Lower leg skin (tissue), 4 donors: ENCODE results near the gene MVK. TPM values are rescaled to one million over a fixed set of nuclear protein-coding genes. Genes with fewer than 3 reads are reported as not detected.

Experiments
- DNase-seq, 2 donors: peaks; one replicate each; pipeline ENCODE4 v3.0.0-alpha.2; 2019; ENCODE audit warnings: low spot score in 2 of 2
- H3K4me3 ChIP-seq: fragments of 200-600 bp; sonication (generic); 2 replicates; pipeline ENCODE4 v1.5.1; 2017; ENCODE audit warnings: mild to moderate bottlenecking, low read depth; ENCODE audit not compliant: poor library complexity, severe bottlenecking
- POLR2A ChIP-seq, 2 donors: fragments of 450-650 bp; IDR thresholded peaks; one replicate each; pipeline ENCODE4 v1.6.1; 2016 to 2017; ENCODE audit warnings: antibody characterized with exemption in 2 of 2, mild to moderate bottlenecking in 1 of 2, moderate library complexity in 1 of 2
- WGBS, 2 donors: methylation state at CpG; one replicate each; pipeline ENCODE4 v1.1.5; 2018; 5-methylcytosine and 5-hydroxymethylcytosine counted together
- intact Hi-C: fragments of 100-400 bp; cut with DNase I; formaldehyde crosslinking; loops from one replicate; pipeline ENCODE4 v1.15.0; 2023; ENCODE audit warnings: low total_unique reads
- total RNA-seq, 4 donors: library from RNA; depleted of rRNA; stranded (reverse); fragments of >200 nt; gene quantifications; one replicate each; pipeline ENCODE4 v1.1.0, GENCODE V29; 2016
- TF ChIP-seq, protein P1 (sequence below), 3 donors: fragments of 450-650 bp; IDR thresholded peaks; one replicate each; pipeline ENCODE4 v1.5.1; 2016; ENCODE audit warnings: antibody characterized with exemption in 3 of 3, mild to moderate bottlenecking in 3 of 3, moderate library complexity in 2 of 3

The MVK gene
- 10 to 100 TPM; 50.1 to 71.9 (median 61.9) TPM for total RNA-seq

DNA sequence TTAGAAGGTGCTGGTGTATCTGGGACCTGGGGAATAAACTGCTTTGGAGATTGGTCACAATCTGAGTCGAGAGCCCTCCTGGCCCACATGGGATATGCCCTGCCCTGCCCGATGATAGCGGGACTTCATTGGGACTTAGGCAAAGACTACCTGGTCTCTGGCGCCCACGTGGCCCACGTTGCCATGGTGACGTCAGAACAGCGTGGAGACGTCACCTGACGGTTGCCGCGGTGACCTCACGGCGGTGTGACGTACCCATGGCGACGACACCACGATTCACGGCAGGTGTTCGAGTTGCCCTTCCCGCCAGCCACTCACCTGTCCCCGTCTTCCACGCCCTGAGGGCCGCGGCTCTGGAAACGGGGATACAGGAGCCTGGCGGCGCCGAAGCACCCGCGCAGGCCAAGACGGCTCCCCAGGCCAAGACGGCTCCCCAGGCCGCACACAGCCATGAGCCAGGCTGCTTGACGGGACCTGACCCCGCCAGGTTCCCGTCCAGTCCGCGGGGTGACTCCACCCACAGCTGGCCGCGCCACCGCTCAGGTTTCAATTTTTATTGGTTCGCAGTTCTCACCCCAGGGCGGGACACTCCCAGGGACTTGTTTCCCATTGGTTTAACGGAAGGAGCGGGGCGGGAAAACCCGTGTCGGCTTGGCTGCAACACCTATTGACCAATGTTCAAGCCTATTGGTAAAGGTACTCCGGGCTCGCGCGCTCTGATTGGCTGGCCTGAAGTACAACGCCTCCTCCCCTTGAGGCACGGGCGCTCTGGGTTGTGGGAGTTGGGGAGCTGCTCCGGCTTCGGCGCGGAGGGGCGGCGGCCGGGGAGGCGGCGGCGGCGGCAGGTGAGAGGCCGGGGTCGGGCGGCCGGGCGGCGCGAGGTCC is at the start of gene MVK, which contains the start of gene MMAB:
Gene MVK, plus strand, starts transcription at position 766 of the 885 bp plus-strand sequence. CDS start 1,029 bp downstream, outside the sequence.
Gene MMAB, minus strand, starts transcription at position 476 of the 885 bp plus-strand sequence. Its CDS starts 24 bp downstream, at position 452.
- intact Hi-C loops, result no loop called here
- TF ChIP-seq POLR2A (IDR thresholded peaks at IDR 0.05), result no peak
- TF ChIP-seq, protein P1, sequence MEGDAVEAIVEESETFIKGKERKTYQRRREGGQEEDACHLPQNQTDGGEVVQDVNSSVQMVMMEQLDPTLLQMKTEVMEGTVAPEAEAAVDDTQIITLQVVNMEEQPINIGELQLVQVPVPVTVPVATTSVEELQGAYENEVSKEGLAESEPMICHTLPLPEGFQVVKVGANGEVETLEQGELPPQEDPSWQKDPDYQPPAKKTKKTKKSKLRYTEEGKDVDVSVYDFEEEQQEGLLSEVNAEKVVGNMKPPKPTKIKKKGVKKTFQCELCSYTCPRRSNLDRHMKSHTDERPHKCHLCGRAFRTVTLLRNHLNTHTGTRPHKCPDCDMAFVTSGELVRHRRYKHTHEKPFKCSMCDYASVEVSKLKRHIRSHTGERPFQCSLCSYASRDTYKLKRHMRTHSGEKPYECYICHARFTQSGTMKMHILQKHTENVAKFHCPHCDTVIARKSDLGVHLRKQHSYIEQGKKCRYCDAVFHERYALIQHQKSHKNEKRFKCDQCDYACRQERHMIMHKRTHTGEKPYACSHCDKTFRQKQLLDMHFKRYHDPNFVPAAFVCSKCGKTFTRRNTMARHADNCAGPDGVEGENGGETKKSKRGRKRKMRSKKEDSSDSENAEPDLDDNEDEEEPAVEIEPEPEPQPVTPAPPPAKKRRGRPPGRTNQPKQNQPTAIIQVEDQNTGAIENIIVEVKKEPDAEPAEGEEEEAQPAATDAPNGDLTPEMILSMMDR (IDR thresholded peaks at IDR 0.05), result no peak
- peak; percentile 100 for DNase-seq
- peak within 1 kb of the TSS; percentile 59 for H3K4me3 ChIP-seq
- 0% methylated on average over 27 to 67 of the region's 74 CpGs for WGBS, 2 donors

DNA sequence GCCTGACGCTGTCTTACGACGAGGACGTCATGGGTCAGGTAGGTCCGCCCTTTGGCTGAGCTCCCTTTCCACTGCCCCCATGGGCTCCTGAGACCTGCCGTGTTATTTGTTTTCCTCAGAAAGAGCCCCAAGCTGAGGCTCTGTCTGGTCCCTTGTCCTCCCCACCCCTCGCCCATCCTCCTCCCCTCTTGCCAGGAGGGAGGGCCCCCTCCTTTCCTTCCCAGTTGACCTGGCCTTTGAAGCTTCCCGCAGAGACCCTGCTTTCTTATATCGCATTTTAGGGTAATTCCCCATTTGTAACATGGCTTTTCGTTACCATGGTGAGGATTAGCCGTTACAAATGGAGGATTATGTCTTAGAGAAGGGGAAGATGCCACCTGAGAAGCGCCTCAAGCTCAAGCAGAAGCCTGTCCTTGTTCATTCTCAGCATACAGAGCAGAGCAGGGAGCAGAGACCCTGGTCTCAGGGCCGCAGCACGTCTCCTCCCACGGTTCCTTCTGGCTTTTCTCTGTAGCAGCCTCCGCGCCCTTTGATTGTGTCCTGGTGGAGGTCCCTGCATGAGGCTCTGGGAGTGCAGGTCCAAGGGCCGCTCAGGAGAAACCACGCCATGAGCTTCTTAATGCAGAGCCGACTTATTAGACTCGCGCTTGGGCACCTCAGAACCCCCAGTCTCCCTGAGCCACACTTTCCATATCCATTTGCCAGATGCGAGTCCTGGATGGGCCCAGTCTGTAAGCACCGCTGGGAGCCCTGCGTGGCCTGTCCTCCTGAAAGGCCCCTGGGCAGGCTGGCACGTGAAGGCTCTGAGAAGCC is 48.9 kb upstream of the MVK start:
- TF ChIP-seq, protein P1 (IDR thresholded peaks at IDR 0.05), result no peak
- TF ChIP-seq POLR2A (IDR thresholded peaks at IDR 0.05), result no peak
- H3K4me3 ChIP-seq, result no peak overlapping the region
- no peak for DNase-seq
- 82 to 84% methylated on average over 26 of the region's 26 CpGs for WGBS, 2 donors
- intact Hi-C loops, result no loop called here

DNA sequence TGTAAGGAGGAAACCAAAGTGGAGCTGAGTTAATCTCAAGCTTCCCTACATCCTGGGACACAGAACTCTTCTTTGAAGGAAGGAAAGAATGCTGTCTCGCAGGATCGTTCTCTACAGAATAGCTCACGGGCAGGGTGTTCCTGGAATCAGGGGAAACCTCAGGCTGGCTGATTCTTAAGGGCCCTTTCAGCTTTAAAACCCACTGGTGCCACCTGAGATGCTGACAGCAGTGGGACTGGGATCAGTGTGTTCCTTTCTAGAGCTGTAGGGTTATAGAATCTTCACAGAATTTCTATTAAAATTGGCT is 48.4 kb upstream of the MVK start:
- H3K4me3 ChIP-seq, result no peak overlapping the region
- DNase-seq, result no peak
- 75 to 81% methylated on average over 3 of the region's 3 CpGs for WGBS, 2 donors
- intact Hi-C loops, result no loop called here
- TF ChIP-seq, protein P1 (IDR thresholded peaks at IDR 0.05), result no peak
- TF ChIP-seq POLR2A (IDR thresholded peaks at IDR 0.05), result no peak

DNA sequence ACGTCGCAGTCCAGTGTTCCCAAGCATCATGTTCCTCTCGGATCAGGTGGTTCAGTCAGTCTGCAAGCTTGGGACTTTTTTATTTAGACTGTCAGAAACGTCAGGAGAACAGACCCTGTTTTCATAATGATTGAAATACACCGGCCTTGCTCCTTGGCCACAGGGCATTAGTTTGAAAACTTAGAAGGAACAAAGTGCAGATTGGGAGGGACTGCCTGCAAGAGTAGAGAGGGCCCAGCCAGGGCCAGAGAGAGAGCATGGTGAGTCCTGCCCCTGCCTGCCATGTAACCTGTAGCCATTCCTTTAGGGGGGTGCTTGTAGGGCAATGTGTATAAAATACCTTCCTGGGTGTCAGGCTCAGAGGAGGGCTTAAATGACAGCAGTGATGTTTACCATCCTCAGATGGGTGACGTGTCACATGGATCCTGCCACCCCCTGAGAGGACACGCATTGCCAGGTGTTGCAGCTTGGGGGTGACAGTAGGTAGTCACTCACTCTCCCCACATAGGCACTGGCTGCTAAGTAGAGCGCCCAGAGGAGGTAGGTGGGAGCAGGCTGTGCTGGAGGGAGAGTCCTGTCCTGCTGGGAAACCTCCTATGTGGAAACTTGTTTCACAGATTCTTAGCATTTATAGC is 46.0 kb upstream of the MVK start:
- 87 to 93% methylated on average over 8 of the region's 8 CpGs for WGBS, 2 donors
- TF ChIP-seq POLR2A (IDR thresholded peaks at IDR 0.05), result no peak
- TF ChIP-seq, protein P1 (IDR thresholded peaks at IDR 0.05), result no peak
- intact Hi-C loops, result no loop called here

DNA sequence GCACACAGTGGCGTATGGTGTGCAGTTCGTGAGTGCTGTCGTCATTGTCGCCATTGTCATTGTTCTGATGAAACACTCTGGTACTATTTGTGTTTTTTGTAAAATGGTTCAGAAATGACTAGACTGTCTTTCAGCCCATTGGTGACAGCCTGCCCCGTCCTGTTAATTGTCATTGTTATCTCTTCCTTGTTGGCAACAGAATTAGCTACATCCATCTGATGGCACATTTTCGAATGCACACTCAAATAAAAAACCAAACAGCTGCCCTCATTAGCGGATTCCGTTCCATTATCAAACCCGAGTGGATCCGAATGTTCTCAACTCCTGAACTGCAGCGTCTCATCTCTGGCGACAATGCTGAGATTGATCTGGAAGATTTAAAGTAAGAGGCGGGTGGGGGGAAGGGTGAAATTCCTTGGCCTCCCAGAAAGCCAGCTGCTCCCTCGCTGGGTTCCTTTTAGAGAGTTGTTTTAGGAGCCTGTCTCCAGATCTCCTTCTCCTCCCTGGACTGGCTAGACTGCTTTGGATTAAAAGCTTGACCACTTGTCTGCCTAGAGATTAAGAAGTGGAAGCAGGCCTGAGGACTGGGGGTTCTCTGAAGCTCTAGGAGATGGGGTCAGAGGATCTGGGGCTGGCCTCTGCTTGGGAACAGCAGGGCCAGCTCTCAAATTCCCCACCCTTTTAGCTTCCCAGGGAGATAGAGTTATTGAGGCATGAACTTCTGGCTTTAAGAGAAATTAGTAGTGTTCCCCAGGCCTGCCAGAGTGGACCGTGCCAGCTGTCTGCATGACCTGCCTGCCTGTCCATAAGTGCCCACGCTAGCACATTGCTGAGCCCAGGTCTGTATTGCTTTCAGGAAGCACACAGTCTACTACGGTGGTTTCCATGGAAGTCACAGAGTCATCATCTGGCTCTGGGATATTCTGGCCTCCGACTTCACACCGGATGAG is 43.6 kb upstream of the MVK start:
- DNase-seq, result no peak
- WGBS, 2 donors, result 83 to 88% methylated on average over 19 of the region's 19 CpGs
- intact Hi-C loops, result no loop called here
- H3K4me3 ChIP-seq, result no peak overlapping the region
- TF ChIP-seq POLR2A (IDR thresholded peaks at IDR 0.05), result no peak
- TF ChIP-seq, protein P1 (IDR thresholded peaks at IDR 0.05), result no peak

More for the DNA sequence above, 46.0 kb upstream of the MVK start:
- DNase-seq, result no peak
- H3K4me3 ChIP-seq, result no peak overlapping the region
